AG08396 (cell line): ENCODE data around the gene ADGRE1.
A peak's percentile ranks its signal among the peaks of the same experiment; 100 is the strongest.

Experiments
- DNase-seq: peaks from one replicate; pipeline ENCODE4 v3.0.0; 2012; ENCODE audit warnings: low spot score, mixed read lengths

ADGRE1 gene

DNA sequence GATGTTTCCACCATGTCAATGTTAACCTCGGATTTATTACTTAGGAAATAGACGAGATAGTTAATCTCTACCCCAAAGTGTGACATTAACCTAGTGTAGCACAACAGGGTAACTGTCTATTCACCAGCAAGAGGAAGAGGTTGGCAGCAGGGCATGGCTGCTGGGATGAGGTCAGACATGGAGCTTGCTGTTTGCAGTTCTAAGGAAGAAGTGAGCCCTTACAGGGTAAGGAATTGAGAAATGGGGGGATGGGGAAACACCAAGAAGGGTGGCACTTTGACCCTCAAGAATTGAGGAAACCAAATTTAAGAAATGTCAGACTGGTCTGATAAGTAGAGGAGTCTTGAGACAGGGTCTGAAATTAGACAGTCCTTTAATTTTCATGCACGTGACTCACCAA, 71.4 kb downstream of the ADGRE1 start:
- no peak for DNase-seq

DNA sequence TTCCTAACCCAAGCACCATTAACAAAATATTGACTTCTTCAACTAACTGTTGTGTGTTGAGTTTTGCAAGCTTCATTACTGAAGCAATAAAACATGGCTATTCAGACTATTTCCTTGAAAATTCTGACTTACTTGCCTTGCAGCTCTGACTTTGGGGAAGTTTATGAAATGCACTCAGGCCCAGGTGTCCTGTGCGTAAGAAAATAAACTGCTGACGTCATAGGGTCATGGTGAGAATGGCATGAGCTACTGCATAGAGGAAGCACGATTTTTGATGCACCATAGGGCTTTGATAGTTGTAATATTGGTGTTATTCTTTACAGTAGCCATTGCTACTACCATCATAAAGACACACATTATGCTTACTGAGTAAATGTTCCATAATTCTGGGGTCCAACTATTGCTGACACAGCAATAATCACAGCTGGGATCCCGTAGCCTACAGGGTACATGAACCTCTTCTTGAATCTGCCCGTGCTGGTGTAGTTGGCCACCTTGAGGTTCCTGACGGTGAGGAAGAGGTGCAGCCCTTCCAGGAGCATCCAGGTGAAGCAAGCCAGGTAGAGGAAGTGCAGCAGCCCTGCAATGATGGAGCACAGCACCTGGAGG, 76.0 kb downstream of the ADGRE1 start:
- no peak for DNase-seq

DNA sequence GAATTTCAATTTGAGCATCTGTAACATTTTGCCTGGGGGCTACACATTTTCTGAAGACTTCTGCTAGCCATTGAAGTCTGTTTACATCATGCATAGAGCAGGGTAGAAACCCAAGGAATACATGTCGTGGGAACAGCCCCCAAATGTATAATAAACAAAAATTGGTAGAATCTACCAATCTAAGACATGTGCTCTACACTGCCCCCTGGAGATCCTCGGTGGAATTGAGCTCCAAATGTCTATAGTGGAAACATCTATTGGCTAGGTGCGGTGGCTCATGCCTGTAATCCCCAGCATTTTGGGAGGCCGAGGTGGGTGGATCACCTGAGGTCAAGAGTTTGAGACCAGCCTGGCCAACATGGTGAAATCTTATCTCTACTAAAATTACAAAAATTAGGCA, 76.6 kb downstream of the ADGRE1 start:
- DNase-seq: no peak

DNA sequence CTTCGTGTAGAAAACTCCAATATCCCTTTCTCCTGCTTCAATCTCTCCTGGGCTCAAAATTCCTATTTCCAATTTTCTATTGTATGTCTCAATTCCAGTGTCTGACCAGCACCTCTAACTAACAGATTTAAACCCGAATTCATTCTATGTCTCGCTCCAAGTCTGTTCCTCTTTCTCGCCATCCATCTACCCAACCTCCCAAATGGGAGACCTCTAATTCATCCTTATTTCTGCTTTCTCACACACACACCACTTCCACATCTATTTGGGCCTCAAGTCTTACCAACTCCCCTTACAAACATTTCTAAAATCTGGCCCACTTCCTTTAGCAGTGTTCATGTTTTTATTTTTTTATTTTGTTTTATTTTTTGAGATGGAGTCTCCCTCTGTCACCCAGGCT, 80.6 kb downstream of the ADGRE1 start:
- no peak for DNase-seq

DNA sequence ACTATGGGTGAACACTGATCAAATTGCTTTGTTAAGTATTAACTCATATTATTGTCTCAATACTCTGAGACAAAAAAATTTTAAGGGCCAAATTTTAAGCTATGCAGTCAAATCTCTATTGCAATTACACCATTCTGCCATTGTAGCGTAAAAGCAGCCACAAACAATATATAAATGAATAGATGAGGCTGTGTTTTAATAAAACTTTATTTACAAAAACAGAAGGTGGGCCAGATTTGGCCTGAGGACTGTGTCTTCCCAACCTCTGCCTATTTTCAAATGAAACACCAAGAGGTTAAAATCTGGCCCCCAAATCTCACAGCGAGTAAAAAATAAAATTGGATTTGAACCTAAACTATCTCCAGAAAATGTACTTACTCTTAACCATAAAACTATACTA, 82.1 kb downstream of the ADGRE1 start:
- DNase-seq: no peak

DNA sequence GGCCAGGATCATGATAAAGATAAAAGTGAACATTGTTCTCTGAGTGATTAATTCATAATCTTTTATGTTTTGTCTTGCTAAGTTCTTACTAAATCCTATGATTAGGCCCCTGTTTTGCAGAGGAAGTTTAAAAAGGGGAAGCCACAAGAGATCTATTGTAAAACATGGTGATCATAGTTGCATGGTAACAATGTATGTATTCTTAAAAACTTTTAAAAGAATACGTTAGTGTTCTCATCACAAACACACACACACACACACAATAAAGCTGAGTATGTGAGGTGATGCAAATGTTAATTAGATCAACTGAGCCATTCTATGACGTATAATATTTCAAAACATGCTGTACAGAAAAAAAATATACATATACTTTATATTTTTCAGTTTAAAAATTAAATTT, 82.6 kb downstream of the ADGRE1 start:
- no peak for DNase-seq

DNA sequence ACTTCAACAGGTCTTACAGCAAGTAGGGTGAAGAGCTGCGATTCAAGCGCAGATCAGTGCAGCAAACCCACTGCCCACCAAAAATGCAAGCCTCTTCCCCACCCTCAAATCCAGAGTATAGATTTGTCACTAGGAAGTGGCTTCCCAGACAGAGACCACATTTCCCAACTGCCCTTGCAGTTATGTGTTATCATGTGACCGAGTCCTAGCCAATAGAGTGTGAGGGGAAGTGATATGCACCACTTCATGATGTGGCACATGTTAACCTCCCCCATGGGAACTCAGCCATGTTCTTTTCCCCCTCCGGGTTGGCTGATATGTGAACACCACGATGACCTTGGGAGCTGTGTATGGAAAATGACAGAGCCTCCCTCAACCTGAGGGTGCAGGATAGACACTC, 83.1 kb downstream of the ADGRE1 start:
- DNase-seq: no peak

DNA sequence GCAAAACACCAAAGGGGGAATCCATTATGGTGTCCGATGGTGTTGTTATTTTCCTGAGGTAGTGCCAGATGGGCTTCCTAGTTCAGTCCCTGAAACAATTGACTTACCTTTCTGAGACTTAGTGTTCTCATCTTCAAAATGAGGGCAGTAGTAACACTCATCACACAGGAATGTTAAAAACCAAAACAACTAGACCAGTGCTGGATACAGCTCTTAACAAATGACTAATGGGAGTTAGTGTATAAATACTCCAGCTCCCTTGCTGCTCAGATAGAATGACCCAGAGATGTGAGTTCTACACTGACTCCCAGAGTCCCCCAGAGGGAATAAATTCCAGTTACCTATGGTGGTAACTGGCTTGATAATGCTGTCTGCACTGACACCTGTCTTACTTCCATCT, 84.0 kb downstream of the ADGRE1 start:
- peak; percentile 8 for DNase-seq

DNA sequence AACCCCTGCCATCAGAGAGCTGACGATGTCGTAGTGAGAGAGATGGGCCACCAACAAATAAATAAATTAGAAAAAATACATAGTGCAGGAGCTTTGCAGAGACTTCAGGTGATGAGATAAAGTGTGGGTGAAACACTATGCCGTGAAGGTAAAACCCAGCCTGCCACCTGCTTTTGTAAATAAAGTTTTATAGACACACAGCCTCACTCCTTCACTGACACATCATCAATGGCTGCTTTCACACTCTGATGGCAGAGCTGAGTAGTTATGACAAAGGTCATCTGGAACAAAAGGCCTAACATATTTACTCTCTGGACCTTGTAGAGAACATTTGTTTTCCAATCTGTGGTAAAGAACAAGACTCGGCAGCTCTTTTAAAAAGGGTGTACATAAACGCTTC, 88.8 kb downstream of the ADGRE1 start:
- no peak for DNase-seq

DNA sequence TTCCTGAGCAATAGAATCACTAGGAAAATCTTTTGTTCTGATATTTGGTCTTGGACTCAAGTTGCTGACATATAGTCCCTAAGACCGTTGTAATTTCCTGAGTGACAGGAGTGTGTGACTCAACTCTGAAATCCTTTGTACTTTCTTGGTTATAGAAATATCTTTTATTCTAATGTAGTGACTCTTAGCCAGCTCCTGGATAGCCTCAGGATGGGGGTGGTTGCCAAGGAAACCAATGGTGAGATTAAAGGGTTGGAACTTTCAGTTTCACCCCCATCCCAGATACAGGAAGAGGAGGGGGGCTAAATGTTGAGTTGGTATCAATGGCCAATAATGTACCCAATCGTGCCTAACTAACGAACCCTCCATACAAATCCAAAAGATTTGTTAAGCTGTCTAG, 92.0 kb downstream of the ADGRE1 start:
- DNase-seq: no peak

DNA sequence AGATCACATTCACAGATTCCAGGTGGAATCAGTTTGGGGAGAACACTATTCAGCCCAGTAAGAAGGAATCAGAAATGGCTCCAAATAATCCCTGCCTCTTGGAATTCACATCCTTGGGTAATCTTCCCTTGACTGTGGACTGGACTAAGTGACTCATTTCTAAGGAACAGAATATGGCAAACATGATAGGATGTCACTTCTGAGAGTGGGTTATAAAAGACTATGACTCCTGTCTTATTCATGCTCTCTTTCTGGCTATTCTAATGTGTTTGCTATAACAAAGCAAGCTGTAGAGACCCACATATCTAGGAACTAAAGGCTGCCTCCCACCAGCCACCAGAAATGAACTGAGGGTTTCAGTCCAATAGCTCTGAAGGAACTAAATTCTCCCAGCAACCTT, 96.1 kb downstream of the ADGRE1 start:
- DNase-seq: no peak

DNA sequence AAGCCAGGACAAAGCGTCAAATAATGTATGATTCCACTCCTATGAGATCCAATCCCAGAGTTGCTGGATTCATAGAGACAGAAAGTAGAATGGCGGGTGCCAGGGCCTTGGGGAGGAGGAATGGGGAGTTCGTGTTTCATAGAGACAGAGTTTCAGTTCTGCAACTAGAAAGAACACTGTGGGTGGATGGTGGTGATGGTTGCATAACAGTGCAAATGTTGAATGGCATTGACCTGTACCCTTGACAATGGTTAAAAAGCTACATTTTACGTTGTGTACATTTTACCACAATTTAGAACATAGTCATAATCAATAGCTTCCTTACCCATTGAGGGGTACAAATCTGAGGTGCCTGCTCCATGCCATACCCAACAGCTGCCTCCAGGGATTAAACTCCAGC, 100.5 kb downstream of the ADGRE1 start:
- no peak for DNase-seq

DNA sequence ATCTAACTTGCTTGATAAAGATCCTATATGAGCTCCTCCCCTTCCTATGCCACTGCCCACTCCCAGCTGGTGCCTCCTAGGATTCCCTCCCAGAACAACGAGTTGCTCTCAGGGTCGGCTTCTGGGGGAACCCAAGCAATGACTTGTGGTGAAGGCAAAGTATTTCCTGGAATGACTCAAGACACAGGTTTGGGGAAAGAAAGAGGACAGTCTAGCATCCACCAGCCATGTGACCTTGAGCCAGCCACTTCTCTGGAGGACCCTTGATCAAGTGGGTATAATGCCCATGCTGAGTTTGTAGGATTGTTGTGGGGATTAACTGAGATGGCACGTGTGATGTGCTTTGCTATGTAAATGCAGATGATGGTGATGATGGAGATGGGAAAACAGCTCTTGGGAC, 100.9 kb downstream of the ADGRE1 start:
- no peak for DNase-seq
